ENCODE measurements around the gene PRKX. TPM values are rescaled to one million over a fixed set of nuclear protein-coding genes. Genes with fewer than 3 reads are reported as not detected.
"Not testable (repeated sequence)": the region's sequence is repeated elsewhere in the genome, so short reads cannot be mapped to it uniquely, and the experiment has no call there.

The PRKX gene
- polyA plus RNA-seq, 1 donor, result 10.9 TPM

GRCh38 chrX:3576886-3577501 lies 136.5 kb downstream of the PRKX start:
- peak; percentile 32 for DNase-seq

DNA sequence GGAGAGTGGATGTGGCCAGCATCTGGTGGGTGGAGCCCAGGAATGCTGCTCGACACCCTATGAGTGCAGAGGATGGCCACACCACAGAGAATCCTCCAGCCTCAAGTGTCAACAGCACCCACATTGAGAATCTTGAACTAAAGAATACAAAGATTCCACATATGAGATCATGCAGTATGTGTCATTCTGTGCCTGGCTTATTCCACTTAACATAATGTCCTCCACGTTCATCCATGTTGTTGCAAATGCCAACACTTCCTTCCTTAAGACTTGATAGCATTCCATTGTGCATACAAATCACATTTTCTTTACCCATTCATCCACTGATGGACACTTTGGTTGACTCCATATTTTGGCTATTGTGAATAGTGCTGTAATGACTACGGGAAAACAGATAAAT lies 145.8 kb downstream of the PRKX start:
- DNase-seq, result no peak

DNA sequence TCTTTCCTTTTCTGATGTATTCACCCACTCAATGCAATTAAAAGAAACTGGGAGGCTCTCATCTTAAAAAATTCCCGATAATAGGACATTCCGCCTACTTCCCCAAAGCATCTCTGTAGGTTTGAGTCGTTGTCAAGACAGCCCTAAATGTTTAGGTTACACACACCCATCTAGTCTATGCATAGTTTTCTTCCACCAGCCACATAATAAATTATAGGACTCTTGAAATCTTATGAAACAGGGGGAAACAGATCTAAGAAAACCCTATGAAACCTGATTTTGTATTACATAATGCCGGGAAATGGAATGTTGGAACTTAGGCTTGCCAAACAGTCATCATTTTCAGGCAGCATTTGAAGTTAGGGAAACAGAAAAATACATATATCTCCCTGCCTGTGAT lies 150.0 kb downstream of the PRKX start:
- DNase-seq, result no peak

- DNase-seq, result not testable (repeated sequence)
Measured at GRCh38 chrX:3560010-3560409, 153.4 kb downstream of the PRKX start.

All from hindlimb muscle (tissue), 1 donor.